A549 (cell line): ENCODE measurements around the gene MVB12B. TPM values are rescaled to one million over a fixed set of nuclear protein-coding genes. Genes with fewer than 3 reads are reported as not detected.

Experiments used
- ATAC-seq, 2 experiments: fragments of 200-7000 bp in 1 of 2; fragments of >200 bp in 1 of 2; cut with Nextera tagmentation in 1 of 2; cut with Tn5 transposase in 1 of 2; 3 replicates each; pipeline versions ENCODE4 v1.8.0 to v1.9.1; 2018 to 2020; ENCODE audit warnings: mild to moderate bottlenecking in 1 of 2, moderate library complexity in 1 of 2
- CTCF ChIA-PET: fragments of 300-600 bp; sonication (Branson Sonifier 250); formaldehyde crosslinking; extraction: SDS; loops from one replicate; lab custom pipeline; 2021; ENCODE audit warnings: antibody characterized with exemption, inconsistent platforms; lab: Yijun Ruan, JAX
- POLR2A ChIA-PET: fragments of 350-600 bp; formaldehyde crosslinking; extraction: SDS; loops from one replicate; lab custom pipeline; 2021; ENCODE audit warnings: antibody characterized with exemption, inconsistent platforms; lab: Yijun Ruan, JAX
- DNase-seq, 2 experiments: peaks; one replicate each; pipeline versions ENCODE4 v3.0.0 to v3.0.0-alpha.2; 2011 to 2016; ENCODE audit warnings: low read depth in 1 of 2, low spot score in 1 of 2
- FAIRE-seq: peaks from 2 replicates; lab custom pipeline; 2011; peaks lifted over from hg19 to GRCh38; lab: Jason Lieb, UNC
- H3K27ac ChIP-seq, 2 experiments: fragments of >200 bp; sonication (Bioruptor Twin); formaldehyde crosslinking; 3 replicates each; pipeline ENCODE4 v1.5.1; 2016 to 2017
- H3K4me1 ChIP-seq: fragments of >200 bp; sonication (Bioruptor Twin); formaldehyde crosslinking; 3 replicates; pipeline ENCODE4 v1.6.1; 2016
- H3K4me2 ChIP-seq: fragments of >200 bp; sonication (Bioruptor Twin); formaldehyde crosslinking; 3 replicates; pipeline ENCODE4 v1.6.1; 2016
- H3K4me3 ChIP-seq: fragments of >200 bp; sonication (Bioruptor Twin); formaldehyde crosslinking; 3 replicates; pipeline ENCODE4 v1.5.1; 2016
- H3K9me3 ChIP-seq: fragments of >200 bp; sonication (Bioruptor Twin); formaldehyde crosslinking; 3 replicates; pipeline ENCODE4 v1.6.1; 2016
- BCL3 ChIP-seq: fragments of >200 bp; sonication (Bioruptor Twin); formaldehyde crosslinking; IDR thresholded peaks from 3 replicates; pipeline ENCODE4 v1.6.1; 2016
- BHLHE40 ChIP-seq: IDR thresholded peaks from 2 replicates; pipeline ENCODE4 v1.6.1; 2012; ENCODE audit warnings: low read depth, low read length, inconsistent platforms
- CBX8 ChIP-seq: fragments of 200-600 bp; sonication (generic); IDR thresholded peaks from 2 replicates; pipeline ENCODE4 v1.6.1; 2016
- CEBPB ChIP-seq, 2 experiments: fragments of >200 bp in 1 of 2; sonication (Bioruptor Twin) in 1 of 2; formaldehyde crosslinking in 1 of 2; IDR thresholded peaks; 2 replicates each; pipeline ENCODE4 v1.6.1; 2012 to 2016
- CTCF ChIP-seq: fragments of >200 bp; sonication (Bioruptor Twin); formaldehyde crosslinking; IDR thresholded peaks from 3 replicates; pipeline ENCODE4 v1.5.1; 2016
- EP300 ChIP-seq, 2 experiments: fragments of >200 bp; sonication (Bioruptor Twin); formaldehyde crosslinking; IDR thresholded peaks; 2 replicates in 1 of 2; 3 replicates in 1 of 2; pipeline ENCODE4 v1.6.1; 2016 to 2017
- GATA3 ChIP-seq: IDR thresholded peaks from 2 replicates; pipeline ENCODE4 v1.6.1; 2012; ENCODE audit warnings: borderline replicate concordance
- HDAC2 ChIP-seq: fragments of 200-600 bp; sonication (generic); IDR thresholded peaks from 2 replicates; pipeline ENCODE4 v1.6.1; 2016
- HEYL ChIP-seq: fragments of 250-450 bp; sonication (Bioruptor Pico); IDR thresholded peaks from 2 replicates; pipeline ENCODE4 v1.8.0; 2021; ENCODE audit warnings: mild to moderate bottlenecking, moderate library complexity
- HMGXB4 ChIP-seq: fragments of 250-450 bp; sonication (Bioruptor Pico); IDR thresholded peaks from 2 replicates; pipeline ENCODE4 v1.5.0; 2021; ENCODE audit warnings: mild to moderate bottlenecking, moderate library complexity, borderline replicate concordance
- HOXB5 ChIP-seq: fragments of 250-450 bp; sonication (Bioruptor Pico); IDR thresholded peaks from 2 replicates; pipeline ENCODE4 v1.5.0; 2020; ENCODE audit warnings: mild to moderate bottlenecking, moderate library complexity
- MAFK ChIP-seq: fragments of 450-650 bp; IDR thresholded peaks from 2 replicates; pipeline ENCODE4 v1.6.1; 2014; ENCODE audit not compliant: partially characterized antibody
- MAZ ChIP-seq: fragments of 150-350 bp; IDR thresholded peaks from 2 replicates; pipeline ENCODE4 v1.6.1; 2014; ENCODE audit warnings: antibody characterized with exemption, low read depth, low read length, borderline replicate concordance
- PHF8 ChIP-seq: fragments of 200-600 bp; sonication (generic); IDR thresholded peaks from 2 replicates; pipeline ENCODE4 v1.6.1; 2016; ENCODE audit warnings: low read depth, mild to moderate bottlenecking, antibody characterized with exemption, moderate library complexity, borderline replicate concordance
- RARB ChIP-seq: fragments of 250-450 bp; sonication (Bioruptor Pico); IDR thresholded peaks from 2 replicates; pipeline ENCODE4 v1.8.0; 2021; ENCODE audit warnings: mild to moderate bottlenecking, moderate library complexity
- RCOR1 ChIP-seq: fragments of 150-350 bp; IDR thresholded peaks from 2 replicates; pipeline ENCODE4 v1.6.1; 2014; ENCODE audit warnings: antibody characterized with exemption, low read length, low read depth
- RNF2 ChIP-seq: fragments of 200-600 bp; sonication (generic); IDR thresholded peaks from 2 replicates; pipeline ENCODE4 v1.6.1; 2016; ENCODE audit warnings: low read depth, mild to moderate bottlenecking, antibody characterized with exemption, moderate library complexity, borderline replicate concordance
- SMC3 ChIP-seq: fragments of >200 bp; sonication (Bioruptor Twin); formaldehyde crosslinking; IDR thresholded peaks from 3 replicates; pipeline ENCODE4 v1.6.1; 2018; ENCODE audit warnings: inconsistent platforms
- SREBF2 ChIP-seq: fragments of 450-650 bp; IDR thresholded peaks from 2 replicates; pipeline ENCODE4 v1.6.1; 2014; ENCODE audit warnings: mild to moderate bottlenecking, moderate library complexity
- TFCP2L1 ChIP-seq: fragments of 250-450 bp; sonication (Bioruptor Pico); IDR thresholded peaks from 2 replicates; pipeline ENCODE4 v1.5.0; 2021; ENCODE audit warnings: mild to moderate bottlenecking
- USF2 ChIP-seq: fragments of 450-650 bp; IDR thresholded peaks from 2 replicates; pipeline ENCODE4 v1.6.1; 2014; ENCODE audit warnings: antibody characterized with exemption
- ZFP36 ChIP-seq: fragments of 450-650 bp; IDR thresholded peaks from 2 replicates; pipeline ENCODE4 v1.6.1; 2014; ENCODE audit warnings: borderline replicate concordance; ENCODE audit not compliant: partially characterized antibody
- ZNF302 ChIP-seq: fragments of 250-450 bp; sonication (Bioruptor Pico); IDR thresholded peaks from 2 replicates; pipeline ENCODE4 v1.9.0; 2021; ENCODE audit warnings: inconsistent platforms, mild to moderate bottlenecking, moderate library complexity
- ZSCAN20 ChIP-seq: fragments of 250-450 bp; sonication (Bioruptor Pico); IDR thresholded peaks from 2 replicates; pipeline ENCODE4 v1.8.0; 2022; ENCODE audit warnings: mild to moderate bottlenecking, moderate library complexity
- WGBS: methylation state at CpG from one replicate; pipeline ENCODE4 v1.1.6; 2017; ENCODE audit errors: missing lambda C conversion rate; 5-methylcytosine and 5-hydroxymethylcytosine counted together
- polyA plus RNA-seq, 4 experiments: library from polyadenylated mRNA; depleted of rRNA in 3 of 4; stranded (reverse); fragments of >200 nt; fragmentation: RNase III in 1 of 4; extraction: RNeasy Plus Mini Kit Qiagen cat#74134 plus additional on column Dnase treatment in 1 of 4; gene quantifications; 2 replicates in 3 of 4; 3 replicates in 1 of 4; pipeline ENCODE4 v1.2.3, GENCODE V29; 2011 to 2017

The MVB12B gene
- polyA plus RNA-seq, 2 of the 4 experiments (the other 2 are of a cell fraction) = 4.6 to 5.9 TPM

- Histone ChIP-seq H3K4me2 (no peak overlapping the region), H3K9me3 (no peaks in the 10 kb centered on the region), H3K4me1 (no peaks in the 10 kb centered on the region)
- ChIA-PET CTCF (interaction anchor here (0.7 to 3.9 kb wide), 6 partner anchors 12 to 979 kb away, joined by 3 to 34 read pairs (median 6); no protein-coding TSS in a partner anchor), POLR2A (no interaction called here)
- DNase-seq = no peak
- FAIRE-seq = no peak
- 74% methylated on average over 6 of the region's 6 CpGs for WGBS
- TF ChIP-seq RARB (CRISPR knock-in tag) (no peak), MAZ (no peak), HEYL (no peak), EP300 (IDR thresholded peaks at IDR 0.05) (no peak), CBX8 (no peak), BHLHE40 (no peak), CTCF (no peak), ZSCAN20 (no peak), HDAC2 (no peak), RCOR1 (no peak), CEBPB (IDR thresholded peaks at IDR 0.05) (no peak), HMGXB4 (no peak), SREBF2 (no peak), MAFK (no peak), ZNF302 (CRISPR knock-in tag) (no peak), HOXB5 (CRISPR knock-in tag) (no peak)
- TF ChIP-seq, all 56 proteins: peak for 0
- Histone ChIP-seq H3K4me3 (no peak overlapping the region), H3K27ac (no peak overlapping the region)
- no peak for ATAC-seq
These were observed 60.1 kb downstream of the MVB12B start for GRCh38 chr9:126386776-126387175.

GRCh38 chr9:126388964-126389708 lies 62.5 kb downstream of the MVB12B start:
- FAIRE-seq (no peak), ATAC-seq (no peak)
- H3K27ac ChIP-seq = no peak overlapping the region
- TF ChIP-seq MAZ (no peak), PHF8 (no peak), CBX8 (no peak)
- TF ChIP-seq, all 56 proteins: peak for 0
- POLR2A ChIA-PET = no interaction called here
- 89% methylated on average over 8 of the region's 8 CpGs for WGBS
- no peak overlapping the region for H3K4me3 ChIP-seq
- CTCF ChIA-PET = interaction anchor here (1.2 to 2.2 kb wide), 3 partner anchors 9 to 169 kb away, joined by 3 to 18 read pairs (median 5); no protein-coding TSS in a partner anchor
- DNase-seq = no peak
- H3K4me2 ChIP-seq = no peak overlapping the region
- H3K9me3 ChIP-seq = no peaks in the 10 kb centered on the region
- H3K4me1 ChIP-seq = no peaks in the 10 kb centered on the region

GRCh38 chr9:126389992-126390391 lies 63.4 kb downstream of the MVB12B start:
- Histone ChIP-seq H3K27ac (no peak overlapping the region), H3K4me1 (peaks cover 2% of the 10 kb centered on the region; the same call in 1 of the 3 replicates), H3K4me2 (no peak overlapping the region), H3K4me3 (no peak overlapping the region), H3K9me3 (no peaks in the 10 kb centered on the region)
- CTCF ChIA-PET = interaction anchor here (1.2 to 2.2 kb wide), 2 partner anchors 8 to 87 kb away, joined by 3 to 18 read pairs; no protein-coding TSS in a partner anchor
- POLR2A ChIA-PET = no interaction called here
- 89% methylated on average over 2 of the region's 2 CpGs for WGBS
- FAIRE-seq = no peak
- ATAC-seq = no peak
- no peak for DNase-seq
- TF ChIP-seq PHF8 (no peak), HDAC2 (no peak), RNF2 (no peak), SMC3 (no peak), ZSCAN20 (no peak), TFCP2L1 (no peak), GATA3 (no peak), ZFP36 (no peak), USF2 (no peak), BCL3 (no peak), RARB (CRISPR knock-in tag) (no peak)
- TF ChIP-seq, all 56 proteins: peak for 0
